Peyer's patch (tissue), 4 donors: ENCODE results near the gene ABCG4.

Source experiments
- CTCF ChIP-seq, 6 experiments: fragments of 450-650 bp in 4 of 6; fragments of 200-600 bp in 2 of 6; sonication (generic) in 1 of 6; IDR thresholded peaks; one replicate each; pipeline ENCODE4 v1.5.1; 2017 to 2019; ENCODE audit warnings: antibody characterized with exemption in 6 of 6, mild to moderate bottlenecking in 3 of 6, moderate library complexity in 1 of 6
- POLR2A ChIP-seq, 2 donors: fragments of 450-650 bp; IDR thresholded peaks; one replicate each; pipeline ENCODE4 v1.5.1; 2017; ENCODE audit warnings: antibody characterized with exemption in 2 of 2, mild to moderate bottlenecking in 2 of 2, moderate library complexity in 2 of 2

GRCh38 chr11:119158467-119158866, 9.6 kb downstream of the ABCG4 start:
- TF ChIP-seq CTCF (IDR thresholded peaks at IDR 0.05) (no peak), POLR2A (IDR thresholded peaks at IDR 0.05) (no peak)
